NT2/D1 (cell line): ENCODE data around the gene CALML5.

Experiments used
- SUZ12 ChIP-seq: IDR thresholded peaks from 2 replicates; pipeline ENCODE4 v1.6.1; 2011; ENCODE audit not compliant: insufficient read length, insufficient read depth; ENCODE audit errors: extremely low read depth
- YY1 ChIP-seq: IDR thresholded peaks from 2 replicates; pipeline ENCODE4 v1.6.1; 2011; ENCODE audit not compliant: insufficient read length, insufficient read depth
- ZNF274 ChIP-seq: IDR thresholded peaks from 2 replicates; pipeline ENCODE4 v1.6.1; 2011; ENCODE audit warnings: mild to moderate bottlenecking, low read depth, low read length

DNA sequence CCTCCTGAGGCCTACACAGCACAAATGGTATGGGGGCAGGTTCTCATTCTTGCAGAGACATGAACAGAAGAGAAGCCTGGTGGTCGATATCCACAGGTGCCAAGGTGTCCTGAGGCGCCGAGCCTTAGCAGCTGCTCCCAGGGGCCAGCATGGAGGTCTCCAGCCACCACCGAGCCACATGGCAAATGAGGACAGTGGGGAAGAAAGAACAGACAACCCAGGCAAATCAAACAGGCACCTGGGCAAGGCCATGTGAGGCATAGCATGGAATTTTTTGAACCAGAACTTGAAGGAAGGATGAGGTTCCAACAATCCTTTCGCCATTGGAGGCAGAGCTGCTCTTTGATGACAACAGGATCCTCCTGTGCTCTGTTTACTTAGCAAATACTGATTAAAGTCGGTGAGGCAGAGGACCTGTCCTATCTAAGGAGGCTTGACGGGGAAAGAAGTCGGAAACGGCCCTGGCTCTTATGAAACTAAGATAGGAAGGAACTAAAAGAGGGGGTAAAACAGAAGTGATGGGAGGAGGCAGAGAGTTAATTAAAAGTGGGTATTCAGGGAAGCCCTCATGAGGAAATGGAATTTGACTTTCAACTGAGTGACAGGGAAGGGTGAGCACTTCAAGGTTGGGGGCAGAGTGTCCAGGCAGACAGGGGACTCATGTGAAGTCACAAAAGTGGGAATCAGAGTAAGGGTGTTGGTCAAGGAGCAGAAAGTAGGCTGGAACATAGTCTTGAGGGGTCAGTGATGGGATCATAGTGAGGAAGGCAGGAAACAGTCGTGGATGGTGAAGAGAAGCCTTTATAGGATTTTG, 16.8 kb upstream of the CALML5 start:
- TF ChIP-seq YY1 (no peak), SUZ12 (no peak), ZNF274 (no peak)
